ENCODE results near the gene GYPB.
"Not testable (repeated sequence)": the region's sequence is repeated elsewhere in the genome, so short reads cannot be mapped to it uniquely, and the experiment has no call there.

Gene GYPB

DNA sequence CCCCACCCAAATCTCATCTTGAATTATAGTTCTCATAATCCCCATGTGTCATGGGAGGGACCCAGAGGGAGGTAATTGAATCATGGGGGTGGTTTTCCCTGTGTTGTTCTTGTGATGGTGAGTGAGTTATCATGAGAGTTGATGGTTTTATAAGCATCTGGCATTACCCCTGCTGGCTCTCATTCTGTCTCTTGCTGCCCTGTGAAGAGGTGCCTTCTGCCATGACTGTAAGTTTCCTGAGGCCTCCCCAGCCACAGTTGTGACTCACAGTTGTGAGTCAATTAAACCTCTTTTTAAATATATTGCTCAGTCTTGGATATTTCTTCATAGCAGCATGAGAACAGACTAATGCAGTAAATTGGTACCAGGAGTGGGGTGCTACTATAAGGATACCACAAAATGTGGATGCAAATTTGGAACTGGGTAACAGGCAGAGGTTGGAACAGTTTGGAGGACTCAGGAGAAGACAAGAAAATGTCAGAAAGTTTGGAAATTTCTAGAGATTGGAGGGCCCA lies 67.7 kb downstream of the GYPB start:
- H4K91ac ChIP-seq (ENCODE audit: low read depth, low read length); H3K4me1 ChIP-seq (ENCODE audit: control insufficient read depth in 1 of 2, insufficient read depth in 2 of 2, low read length in 2 of 2); H4K8ac ChIP-seq (ENCODE audit: low read depth, low read length); DNase-seq; H3K9ac ChIP-seq (ENCODE audit: low read length); H3K27me3 ChIP-seq (ENCODE audit: insufficient read depth, low read length); H3K27ac ChIP-seq (ENCODE audit: low read depth, low read length); H3K4me2 ChIP-seq (ENCODE audit: low read length); H3K23ac ChIP-seq (ENCODE audit: low read length); H2BK12ac ChIP-seq (ENCODE audit: low read length); H3K18ac ChIP-seq (ENCODE audit: low read length); H3K79me2 ChIP-seq (ENCODE audit: control insufficient read depth, insufficient read depth, low read length, poor library complexity); H4K12ac ChIP-seq (ENCODE audit: low read depth, low read length); H2AFZ ChIP-seq (ENCODE audit: insufficient read depth, low read length, poor library complexity); H3K4ac ChIP-seq (ENCODE audit: low read depth, low read length); H3K36me3 ChIP-seq (ENCODE audit: control insufficient read depth in 1 of 2, insufficient read depth in 2 of 2, low read length in 2 of 2); H2BK120ac ChIP-seq (ENCODE audit: insufficient read depth, low read length, poor library complexity); H3K4me3 ChIP-seq (ENCODE audit: low read depth, low read length); H3K14ac ChIP-seq (ENCODE audit: low read length); H3K79me1 ChIP-seq (ENCODE audit: low read length); H3K9me3 ChIP-seq (ENCODE audit: insufficient read depth, low read depth, low read length); H2BK5ac ChIP-seq (ENCODE audit: low read depth, low read length, poor library complexity); H2AK5ac ChIP-seq (ENCODE audit: low read length): not testable (repeated sequence)

GRCh38 chr4:143950967-143951366 lies 68.2 kb downstream of the GYPB start:
- H3K14ac ChIP-seq (ENCODE audit: low read length); H3K4me1 ChIP-seq (ENCODE audit: control insufficient read depth in 1 of 2, insufficient read depth in 2 of 2, low read length in 2 of 2); H3K9me3 ChIP-seq (ENCODE audit: insufficient read depth, low read depth, low read length); H3K27me3 ChIP-seq (ENCODE audit: insufficient read depth, low read length); H3K23ac ChIP-seq (ENCODE audit: low read length); H2AK5ac ChIP-seq (ENCODE audit: low read length); H3K18ac ChIP-seq (ENCODE audit: low read length); H4K8ac ChIP-seq (ENCODE audit: low read depth, low read length); H2AFZ ChIP-seq (ENCODE audit: insufficient read depth, low read length, poor library complexity); H3K4me3 ChIP-seq (ENCODE audit: low read depth, low read length); H2BK12ac ChIP-seq (ENCODE audit: low read length); H4K91ac ChIP-seq (ENCODE audit: low read depth, low read length); H3K4me2 ChIP-seq (ENCODE audit: low read length); H4K12ac ChIP-seq (ENCODE audit: low read depth, low read length); H3K9ac ChIP-seq (ENCODE audit: low read length); H3K27ac ChIP-seq (ENCODE audit: low read depth, low read length); H2BK120ac ChIP-seq (ENCODE audit: insufficient read depth, low read length, poor library complexity); H2BK5ac ChIP-seq (ENCODE audit: low read depth, low read length, poor library complexity); H3K79me1 ChIP-seq (ENCODE audit: low read length); H3K79me2 ChIP-seq (ENCODE audit: control insufficient read depth, insufficient read depth, low read length, poor library complexity); H3K36me3 ChIP-seq (ENCODE audit: control insufficient read depth in 1 of 2, insufficient read depth in 2 of 2, low read length in 2 of 2); H3K4ac ChIP-seq (ENCODE audit: low read depth, low read length): not testable (repeated sequence)
- WGBS (ENCODE audit: extremely low coverage, insufficient coverage, insufficient read length), result no CpG with 5 or more reads among the region's 4 CpGs
- DNase-seq, result peak; percentile 15 to 66

- not testable (repeated sequence) for H3K79me2 ChIP-seq (ENCODE audit: control insufficient read depth, insufficient read depth, low read length, poor library complexity); H2BK12ac ChIP-seq (ENCODE audit: low read length); H3K9ac ChIP-seq (ENCODE audit: low read length); H2AFZ ChIP-seq (ENCODE audit: insufficient read depth, low read length, poor library complexity); H2BK5ac ChIP-seq (ENCODE audit: low read depth, low read length, poor library complexity); H2AK5ac ChIP-seq (ENCODE audit: low read length); H3K18ac ChIP-seq (ENCODE audit: low read length); H4K91ac ChIP-seq (ENCODE audit: low read depth, low read length); H3K27ac ChIP-seq (ENCODE audit: low read depth, low read length); H2BK120ac ChIP-seq (ENCODE audit: insufficient read depth, low read length, poor library complexity); H3K14ac ChIP-seq (ENCODE audit: low read length); H3K4ac ChIP-seq (ENCODE audit: low read depth, low read length); H3K4me2 ChIP-seq (ENCODE audit: low read length); H3K23ac ChIP-seq (ENCODE audit: low read length); H3K36me3 ChIP-seq (ENCODE audit: control insufficient read depth in 1 of 2, insufficient read depth in 2 of 2, low read length in 2 of 2); H4K12ac ChIP-seq (ENCODE audit: low read depth, low read length); H3K9me3 ChIP-seq (ENCODE audit: insufficient read depth, low read depth, low read length); H3K4me3 ChIP-seq (ENCODE audit: low read depth, low read length); H3K4me1 ChIP-seq (ENCODE audit: control insufficient read depth in 1 of 2, insufficient read depth in 2 of 2, low read length in 2 of 2); H3K79me1 ChIP-seq (ENCODE audit: low read length); DNase-seq; H4K8ac ChIP-seq (ENCODE audit: low read depth, low read length); H3K27me3 ChIP-seq (ENCODE audit: insufficient read depth, low read length)
- no CpG with 5 or more reads among the region's 1 CpG for WGBS (ENCODE audit: extremely low coverage, insufficient coverage, insufficient read length)
These were observed 69.0 kb downstream of the GYPB start for GRCh38 chr4:143950185-143950584.

DNA sequence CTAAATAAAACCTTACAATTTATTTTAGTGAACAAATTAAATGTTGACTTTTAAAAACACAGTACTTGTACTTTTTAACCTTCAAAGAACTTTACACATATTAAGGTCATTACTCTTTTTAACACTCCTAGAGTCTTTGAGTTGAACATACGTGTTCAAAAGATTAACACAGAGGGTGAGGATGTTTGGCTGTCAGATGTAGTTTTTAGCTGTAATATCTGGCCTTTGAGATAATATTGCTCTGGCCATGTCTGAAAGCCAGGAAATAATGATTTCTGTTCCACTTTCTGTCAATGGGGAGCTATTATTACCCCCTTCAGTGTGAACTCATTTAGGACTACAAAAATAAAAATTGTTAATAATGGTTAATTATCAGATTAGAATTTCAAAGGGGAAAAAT lies 71.7 kb downstream of the GYPB start:
- not testable (repeated sequence) for H4K12ac ChIP-seq (ENCODE audit: low read depth, low read length); DNase-seq
- no CpG with 5 or more reads among the region's 1 CpG for WGBS (ENCODE audit: extremely low coverage, insufficient coverage, insufficient read length)

More for the DNA sequence above, 71.7 kb downstream of the GYPB start:
- not testable (repeated sequence) for H2BK5ac ChIP-seq (ENCODE audit: low read depth, low read length, poor library complexity); H3K23ac ChIP-seq (ENCODE audit: low read length); H3K18ac ChIP-seq (ENCODE audit: low read length); H4K91ac ChIP-seq (ENCODE audit: low read depth, low read length); H3K9me3 ChIP-seq (ENCODE audit: insufficient read depth, low read depth, low read length); H3K4me1 ChIP-seq (ENCODE audit: control insufficient read depth in 1 of 2, insufficient read depth in 2 of 2, low read length in 2 of 2); H3K4me3 ChIP-seq (ENCODE audit: low read depth, low read length); H3K4ac ChIP-seq (ENCODE audit: low read depth, low read length); H2BK120ac ChIP-seq (ENCODE audit: insufficient read depth, low read length, poor library complexity); H3K9ac ChIP-seq (ENCODE audit: low read length); H2AFZ ChIP-seq (ENCODE audit: insufficient read depth, low read length, poor library complexity); H3K4me2 ChIP-seq (ENCODE audit: low read length); H3K79me2 ChIP-seq (ENCODE audit: control insufficient read depth, insufficient read depth, low read length, poor library complexity); H2AK5ac ChIP-seq (ENCODE audit: low read length); H4K8ac ChIP-seq (ENCODE audit: low read depth, low read length); H3K27ac ChIP-seq (ENCODE audit: low read depth, low read length); H3K36me3 ChIP-seq (ENCODE audit: control insufficient read depth in 1 of 2, insufficient read depth in 2 of 2, low read length in 2 of 2); H3K27me3 ChIP-seq (ENCODE audit: insufficient read depth, low read length); H3K79me1 ChIP-seq (ENCODE audit: low read length); H2BK12ac ChIP-seq (ENCODE audit: low read length); H3K14ac ChIP-seq (ENCODE audit: low read length)
